ENCODE results near the gene ANKRD13B. TPM values are rescaled to one million over a fixed set of nuclear protein-coding genes. Genes with fewer than 3 reads are reported as not detected.
A peak's percentile ranks its signal among the peaks of the same experiment; 100 is the strongest.

Gene ANKRD13B
- total RNA-seq, 1 donor from 2014 or later = 17.9 TPM

DNA sequence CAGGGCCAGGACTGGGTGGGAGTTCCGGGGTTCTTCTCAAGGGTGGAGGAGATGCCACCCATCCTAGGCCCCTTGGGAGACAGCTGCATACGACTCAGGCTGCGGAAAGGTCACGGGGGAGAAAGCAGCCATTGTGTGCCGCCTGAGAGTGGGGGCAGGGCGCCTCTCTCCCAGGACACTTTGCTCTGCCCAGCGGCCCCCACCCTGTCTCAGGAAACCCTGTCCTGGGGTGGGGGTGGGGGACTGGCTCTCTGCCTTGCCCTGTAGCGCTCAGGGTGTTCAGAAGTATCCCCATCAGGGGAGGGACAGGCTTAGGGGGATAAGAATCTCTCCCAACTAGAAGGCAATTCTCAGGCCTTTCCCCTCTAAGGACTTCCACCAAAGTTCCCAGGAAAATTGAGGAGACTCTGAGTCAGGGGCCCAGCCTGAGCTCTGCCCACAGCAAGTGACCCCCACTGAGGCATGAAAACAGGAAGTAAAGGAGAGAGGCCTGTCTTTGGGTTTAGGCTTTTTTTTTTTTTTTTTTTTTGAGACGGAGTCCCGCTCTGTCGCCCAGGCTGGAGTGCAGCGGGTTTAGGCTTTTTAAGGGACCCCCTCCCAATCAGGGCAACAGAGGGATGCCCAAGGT lies 8.4 kb upstream of the ANKRD13B start:
- H3K4me3 Mint-ChIP-seq (ENCODE audit: unreplicated experiment) = no peak overlapping the region

DNA sequence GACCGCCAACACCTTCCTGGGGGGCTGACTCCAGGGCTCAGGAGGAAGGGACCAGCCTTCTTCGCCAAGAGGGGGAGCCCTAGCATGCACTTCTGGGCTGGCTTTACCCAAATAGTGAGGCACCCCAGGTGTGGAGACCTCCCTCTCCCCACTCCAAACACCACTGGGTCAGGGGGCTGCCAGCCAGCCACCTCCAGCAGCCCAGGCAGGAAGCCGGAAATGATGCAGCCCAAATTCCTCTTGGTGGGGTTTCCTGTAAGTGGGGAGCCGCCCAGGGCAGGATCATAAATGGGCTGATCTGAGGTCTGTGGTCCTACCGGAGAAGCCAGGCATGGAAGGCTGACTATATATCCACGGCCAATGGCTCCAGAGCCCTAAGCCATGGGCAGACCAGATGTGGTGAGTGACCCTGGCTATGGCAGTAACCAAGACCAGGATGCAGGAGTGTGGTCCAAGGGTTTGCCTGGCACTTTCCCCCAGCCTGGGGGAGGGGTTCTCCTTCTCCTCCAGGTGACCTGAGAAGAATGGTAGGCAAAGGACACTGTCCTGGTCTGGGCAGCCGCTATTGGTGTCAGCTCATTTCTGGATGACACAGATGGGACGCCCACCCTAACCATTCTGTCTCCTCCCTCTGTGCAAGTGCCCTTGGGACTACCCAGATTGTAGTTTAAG lies 7.7 kb upstream of the ANKRD13B start:
- Histone ChIP-seq H3K27me3 (ENCODE audit: insufficient read depth, low read length) (no peaks in the 10 kb centered on the region), H4K20me1 (ENCODE audit: insufficient read depth, low read length) (peaks cover 72% of the 10 kb centered on the region), H3K9ac (ENCODE audit: low read length) (peak overlapping the region; percentile 21), H3K36me3 (ENCODE audit: insufficient read depth, low read length) (no peaks in the 10 kb centered on the region), H3K4me2 (ENCODE audit: low read length) (peak overlapping the region; percentile 54), H3K79me2 (ENCODE audit: insufficient read depth, low read length) (peaks cover 72% of the 10 kb centered on the region), H3K27ac (ENCODE audit: low read depth, low read length) (peak overlapping the region; percentile 31), H3K9me3 (ENCODE audit: insufficient read depth, low read depth, low read length) (no peaks in the 10 kb centered on the region), H3K4me1 (ENCODE audit: insufficient read depth, low read length) (peaks cover 44% of the 10 kb centered on the region), H3K4me3 (ENCODE audit: insufficient read depth, low read depth, low read length) (no peak overlapping the region), H2AFZ (ENCODE audit: low read depth, low read length) (no peak overlapping the region)
- DNase-seq (ENCODE audit: low read depth) (peak; percentile 10), FAIRE-seq (no peak)
- Mint-ChIP-seq H3K4me3 (ENCODE audit: unreplicated experiment) (no peak overlapping the region), H3K9me3 (ENCODE audit: unreplicated experiment) (no peaks in the 10 kb centered on the region), H3K4me1 (ENCODE audit: low read depth, unreplicated experiment) (peaks cover 18% of the 10 kb centered on the region), H3K27ac (ENCODE audit: unreplicated experiment) (no peak overlapping the region), H3K27me3 (ENCODE audit: low read depth, unreplicated experiment) (no peaks in the 10 kb centered on the region), H3K36me3 (ENCODE audit: low read depth, unreplicated experiment) (peaks cover 4% of the 10 kb centered on the region)
- TF ChIP-seq EZH2 (IDR thresholded peaks at IDR 0.05; ENCODE audit: insufficient read depth, low read length) = no peak
- TF ChIP-seq, protein P1, sequence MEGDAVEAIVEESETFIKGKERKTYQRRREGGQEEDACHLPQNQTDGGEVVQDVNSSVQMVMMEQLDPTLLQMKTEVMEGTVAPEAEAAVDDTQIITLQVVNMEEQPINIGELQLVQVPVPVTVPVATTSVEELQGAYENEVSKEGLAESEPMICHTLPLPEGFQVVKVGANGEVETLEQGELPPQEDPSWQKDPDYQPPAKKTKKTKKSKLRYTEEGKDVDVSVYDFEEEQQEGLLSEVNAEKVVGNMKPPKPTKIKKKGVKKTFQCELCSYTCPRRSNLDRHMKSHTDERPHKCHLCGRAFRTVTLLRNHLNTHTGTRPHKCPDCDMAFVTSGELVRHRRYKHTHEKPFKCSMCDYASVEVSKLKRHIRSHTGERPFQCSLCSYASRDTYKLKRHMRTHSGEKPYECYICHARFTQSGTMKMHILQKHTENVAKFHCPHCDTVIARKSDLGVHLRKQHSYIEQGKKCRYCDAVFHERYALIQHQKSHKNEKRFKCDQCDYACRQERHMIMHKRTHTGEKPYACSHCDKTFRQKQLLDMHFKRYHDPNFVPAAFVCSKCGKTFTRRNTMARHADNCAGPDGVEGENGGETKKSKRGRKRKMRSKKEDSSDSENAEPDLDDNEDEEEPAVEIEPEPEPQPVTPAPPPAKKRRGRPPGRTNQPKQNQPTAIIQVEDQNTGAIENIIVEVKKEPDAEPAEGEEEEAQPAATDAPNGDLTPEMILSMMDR (IDR thresholded peaks at IDR 0.05; ENCODE audit: insufficient read depth, low read depth, low read length) = no peak

More for the DNA sequence above, 8.4 kb upstream of the ANKRD13B start:
- Histone ChIP-seq H3K36me3 (ENCODE audit: insufficient read depth, low read length) (no peaks in the 10 kb centered on the region), H3K79me2 (ENCODE audit: insufficient read depth, low read length) (peaks cover 72% of the 10 kb centered on the region), H2AFZ (ENCODE audit: low read depth, low read length) (no peak overlapping the region), H3K27me3 (ENCODE audit: insufficient read depth, low read length) (no peaks in the 10 kb centered on the region), H4K20me1 (ENCODE audit: insufficient read depth, low read length) (peaks cover 78% of the 10 kb centered on the region), H3K4me1 (ENCODE audit: insufficient read depth, low read length) (peaks cover 37% of the 10 kb centered on the region), H3K9me3 (ENCODE audit: insufficient read depth, low read depth, low read length) (no peaks in the 10 kb centered on the region), H3K9ac (ENCODE audit: low read length) (peak overlapping the region; percentile 32), H3K27ac (ENCODE audit: low read depth, low read length) (peak overlapping the region; percentile 31), H3K4me2 (ENCODE audit: low read length) (peak overlapping the region; percentile 54), H3K4me3 (ENCODE audit: insufficient read depth, low read depth, low read length) (no peak overlapping the region)
- no peak for FAIRE-seq
- DNase-seq (ENCODE audit: low read depth) = no peak
- peak overlapping the region; percentile 66 for H3K27ac Mint-ChIP-seq (ENCODE audit: unreplicated experiment)
- no peak for TF ChIP-seq EZH2 (IDR thresholded peaks at IDR 0.05; ENCODE audit: insufficient read depth, low read length)
- TF ChIP-seq, protein P1 (IDR thresholded peaks at IDR 0.05; ENCODE audit: insufficient read depth, low read depth, low read length) = no peak
- no peaks in the 10 kb centered on the region for H3K9me3 Mint-ChIP-seq (ENCODE audit: unreplicated experiment)
- H3K4me1 Mint-ChIP-seq (ENCODE audit: low read depth, unreplicated experiment) = peaks cover 18% of the 10 kb centered on the region
- H3K36me3 Mint-ChIP-seq (ENCODE audit: low read depth, unreplicated experiment) = peaks cover 6% of the 10 kb centered on the region
- H3K27me3 Mint-ChIP-seq (ENCODE audit: low read depth, unreplicated experiment) = no peaks in the 10 kb centered on the region

Data from astrocyte (in vitro differentiated cells and primary cell).